ENCODE data around the gene MAP2. TPM values are rescaled to one million over a fixed set of nuclear protein-coding genes. Genes with fewer than 3 reads are reported as not detected.

MAP2 gene
- total RNA-seq, 2 donors from 2014 or later, result 1.8 TPM

GRCh38 chr2:209757163-209757562 is 333.3 kb downstream of the MAP2 start:
- Histone ChIP-seq H3K36me3 (ENCODE audit: control insufficient read depth, insufficient read depth, low read length) (no peaks in the 10 kb centered on the region), H3K27me3 (ENCODE audit: control insufficient read depth, insufficient read depth, low read length, poor library complexity, severe bottlenecking) (peaks cover 42% of the 10 kb centered on the region), H3K9me3 (ENCODE audit: control insufficient read depth, low read length) (no peaks in the 10 kb centered on the region), H3K4me3 (ENCODE audit: low read length) (no peak overlapping the region), H3K4me1 (ENCODE audit: control insufficient read depth, insufficient read depth, low read length) (no peaks in the 10 kb centered on the region), H3K27ac (ENCODE audit: low read depth, low read length) (no peak overlapping the region), H3K9ac (ENCODE audit: extremely low read depth, low read length, poor library complexity, severe bottlenecking) (no peak overlapping the region)
- TF ChIP-seq CTCF (conservative IDR thresholded peaks at IDR 0.05), result no peak
- Mint-ChIP-seq H3K9me3 (peaks cover 12% of the 10 kb centered on the region), H3K27me3 (ENCODE audit: insufficient read depth) (peaks cover 92% of the 10 kb centered on the region), H3K36me3 (ENCODE audit: low read depth) (no peaks in the 10 kb centered on the region), H3K27ac (no peak overlapping the region), H3K4me3 (no peak overlapping the region), H3K4me1 (peaks cover 6% of the 10 kb centered on the region)
- DNase-seq, result no peak

DNA sequence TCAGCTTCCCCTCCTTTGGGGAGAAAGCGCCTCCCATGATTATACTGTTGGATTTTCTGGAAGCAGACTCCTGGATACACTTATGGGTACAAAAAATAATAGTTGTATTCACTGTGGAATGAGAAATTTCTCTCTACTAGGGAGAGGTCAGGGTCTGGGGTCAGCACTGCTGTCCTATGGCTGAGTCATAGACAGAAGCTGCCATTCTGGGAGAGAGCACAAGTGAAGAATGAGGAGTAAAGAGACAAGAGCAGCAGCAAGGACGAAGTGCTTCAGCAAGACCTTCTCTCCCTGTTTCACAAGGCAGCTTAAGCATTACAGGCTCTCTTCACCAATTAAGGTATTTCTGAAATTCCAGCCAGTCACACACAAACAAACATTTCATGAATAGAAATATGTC is 337.7 kb downstream of the MAP2 start:
- 72% methylated on average over 2 of the region's 2 CpGs; no CpG with 5 or more reads in 1 of the 2 experiments for WGBS, 2 experiments (ENCODE audit: insufficient coverage in 1 of 2, insufficient read length in 1 of 2)
- H3K36me3 ChIP-seq (ENCODE audit: control insufficient read depth, insufficient read depth, low read length), result no peaks in the 10 kb centered on the region
- Mint-ChIP-seq H3K4me1 (peaks cover 4% of the 10 kb centered on the region), H3K9me3 (no peaks in the 10 kb centered on the region), H3K27me3 (ENCODE audit: insufficient read depth) (peaks cover 87% of the 10 kb centered on the region), H3K27ac (no peak overlapping the region), H3K4me3 (no peak overlapping the region), H3K36me3 (ENCODE audit: low read depth) (no peaks in the 10 kb centered on the region)
- H3K4me3 ChIP-seq (ENCODE audit: low read length), result no peak overlapping the region
- no peak overlapping the region for H3K9ac ChIP-seq (ENCODE audit: extremely low read depth, low read length, poor library complexity, severe bottlenecking)
- H3K27me3 ChIP-seq (ENCODE audit: control insufficient read depth, insufficient read depth, low read length, poor library complexity, severe bottlenecking), result peaks cover 60% of the 10 kb centered on the region
- H3K27ac ChIP-seq (ENCODE audit: low read depth, low read length), result no peak overlapping the region
- no peak for TF ChIP-seq CTCF (conservative IDR thresholded peaks at IDR 0.05)
- H3K9me3 ChIP-seq (ENCODE audit: control insufficient read depth, low read length), result no peaks in the 10 kb centered on the region
- DNase-seq, result no peak
- no peaks in the 10 kb centered on the region for H3K4me1 ChIP-seq (ENCODE audit: control insufficient read depth, insufficient read depth, low read length)

- no peak for TF ChIP-seq CTCF (conservative IDR thresholded peaks at IDR 0.05)
- Histone ChIP-seq H3K27ac (ENCODE audit: low read depth, low read length) (no peak overlapping the region), H3K27me3 (ENCODE audit: control insufficient read depth, insufficient read depth, low read length, poor library complexity, severe bottlenecking) (peaks cover 64% of the 10 kb centered on the region), H3K9ac (ENCODE audit: extremely low read depth, low read length, poor library complexity, severe bottlenecking) (no peak overlapping the region), H3K9me3 (ENCODE audit: control insufficient read depth, low read length) (no peaks in the 10 kb centered on the region), H3K4me1 (ENCODE audit: control insufficient read depth, insufficient read depth, low read length) (no peaks in the 10 kb centered on the region), H3K4me3 (ENCODE audit: low read length) (no peak overlapping the region), H3K36me3 (ENCODE audit: control insufficient read depth, insufficient read depth, low read length) (no peaks in the 10 kb centered on the region)
- peaks cover 89% of the 10 kb centered on the region for H3K27me3 Mint-ChIP-seq (ENCODE audit: insufficient read depth)
- no peak overlapping the region for H3K27ac Mint-ChIP-seq
- H3K4me3 Mint-ChIP-seq, result no peak overlapping the region
- H3K9me3 Mint-ChIP-seq, result no peaks in the 10 kb centered on the region
- no peaks in the 10 kb centered on the region for H3K4me1 Mint-ChIP-seq
- H3K36me3 Mint-ChIP-seq (ENCODE audit: low read depth), result no peaks in the 10 kb centered on the region
- no peak for DNase-seq
Observed at GRCh38 chr2:209762563-209762962, 338.7 kb downstream of the MAP2 start.
